Femur (tissue), 1 donor: ENCODE data around the gene TOR1B.
A peak's percentile ranks its signal among the peaks of the same experiment; 100 is the strongest.

Experiments used
- DNase-seq: peaks from one replicate; pipeline ENCODE4 v3.0.0-alpha.2; 2017

The TOR1B gene

DNA sequence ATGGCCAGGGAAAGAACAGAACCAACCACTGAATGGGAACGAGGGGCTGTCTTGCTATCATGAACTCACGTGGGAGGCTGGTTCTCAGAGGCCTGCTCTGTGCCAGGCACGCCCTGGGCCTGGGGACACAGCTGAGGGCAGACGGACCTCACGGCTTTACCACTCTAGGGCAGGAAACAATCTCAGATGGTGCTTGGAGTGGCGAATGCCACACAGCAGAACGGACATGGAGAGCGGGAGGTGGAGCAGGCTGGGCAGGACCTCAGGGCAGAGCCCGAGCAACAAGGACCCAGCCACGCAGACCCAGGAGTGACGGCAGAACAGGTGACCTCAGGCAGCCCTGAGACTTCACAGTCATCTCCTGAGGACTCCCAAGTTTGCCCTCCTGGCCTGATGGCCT is 12.3 kb downstream of the TOR1B start:
- no peak for DNase-seq

- DNase-seq, result peak; percentile 37
Measured at GRCh38 chr9:129816501-129817435, 13.8 kb downstream of the TOR1B start.

GRCh38 chr9:129822898-129823541 is 20.0 kb downstream of the TOR1B start:
- DNase-seq, result no peak

GRCh38 chr9:129823542-129823934 is 20.6 kb downstream of the TOR1B start:
- peak; percentile 37 for DNase-seq

DNA sequence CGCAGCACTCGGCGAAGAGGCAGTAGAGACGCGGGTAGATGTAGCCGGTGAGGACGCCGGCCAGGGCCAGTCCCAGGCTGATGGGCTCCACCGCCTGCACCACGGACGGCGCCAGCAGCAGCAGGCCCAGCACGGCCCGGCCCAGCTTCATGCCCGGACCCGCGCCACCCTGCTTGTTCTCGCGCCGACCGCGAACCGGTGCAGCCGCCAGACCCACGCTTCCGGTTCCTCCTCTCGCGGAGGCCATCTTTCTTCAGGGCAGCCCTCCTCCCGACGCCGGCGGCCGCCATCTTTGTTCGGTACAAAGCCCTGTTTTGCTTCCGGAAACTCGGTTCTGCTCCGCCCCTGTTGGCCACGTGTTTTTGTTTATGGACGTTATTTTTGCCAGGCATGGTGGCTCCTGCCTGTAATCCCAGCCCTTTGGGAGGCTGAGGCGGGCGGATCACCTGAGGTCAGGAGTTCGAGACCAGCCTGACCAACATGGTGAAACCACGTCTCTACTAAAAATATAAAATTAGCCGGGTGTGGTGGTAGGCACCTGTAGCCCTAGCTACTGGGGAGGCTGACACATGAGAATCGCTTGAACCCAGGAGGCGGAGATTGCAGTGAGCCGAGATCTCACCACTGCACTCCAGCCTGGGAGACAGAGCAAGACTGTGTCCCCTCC is 21.1 kb downstream of the TOR1B start, which contains the start of gene TOR1A:
Gene TOR1A, minus strand, starts transcription at position 202 of the 667 bp plus-strand sequence. Its CDS starts 51 bp downstream, at position 151.
- DNase-seq, result peak; percentile 96

DNA sequence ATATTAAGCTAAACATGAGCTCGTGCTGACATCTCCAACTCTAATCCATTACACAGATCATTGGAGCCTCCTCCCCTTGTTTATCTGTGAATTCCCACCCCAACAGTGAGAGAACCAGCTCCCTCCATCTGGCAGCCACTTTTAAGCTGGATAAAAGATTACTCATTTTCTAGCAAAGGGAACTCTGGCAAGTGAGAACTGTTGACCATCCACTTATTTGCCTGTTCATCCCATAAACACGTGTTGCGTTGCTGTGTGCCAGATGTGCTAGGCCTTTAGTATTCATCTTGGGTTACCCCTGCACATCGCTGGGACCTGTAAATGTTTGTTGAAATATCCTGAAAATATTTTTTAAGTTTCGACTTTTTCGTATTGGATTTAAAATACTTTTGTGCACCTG is 23.4 kb downstream of the TOR1B start:
- no peak for DNase-seq

DNA sequence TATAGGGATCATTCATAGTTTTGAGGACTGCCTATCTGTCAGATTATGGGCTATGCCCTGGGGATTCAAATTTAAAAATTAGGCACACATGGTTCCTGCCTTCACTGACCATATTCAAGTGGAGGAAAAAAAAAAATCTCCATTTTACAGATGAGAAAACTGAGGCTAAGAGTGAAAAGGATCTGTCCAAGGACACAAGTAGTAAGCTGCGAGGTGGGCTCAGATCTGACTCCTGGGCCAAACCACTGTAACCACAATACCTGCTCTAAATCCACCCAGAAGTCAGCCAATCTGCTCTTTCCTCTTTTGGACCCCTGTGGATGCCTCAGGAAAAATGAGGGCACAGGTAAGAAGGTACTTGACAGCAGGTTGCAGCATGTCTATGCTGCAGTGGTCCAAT is 23.8 kb downstream of the TOR1B start:
- no peak for DNase-seq

DNA sequence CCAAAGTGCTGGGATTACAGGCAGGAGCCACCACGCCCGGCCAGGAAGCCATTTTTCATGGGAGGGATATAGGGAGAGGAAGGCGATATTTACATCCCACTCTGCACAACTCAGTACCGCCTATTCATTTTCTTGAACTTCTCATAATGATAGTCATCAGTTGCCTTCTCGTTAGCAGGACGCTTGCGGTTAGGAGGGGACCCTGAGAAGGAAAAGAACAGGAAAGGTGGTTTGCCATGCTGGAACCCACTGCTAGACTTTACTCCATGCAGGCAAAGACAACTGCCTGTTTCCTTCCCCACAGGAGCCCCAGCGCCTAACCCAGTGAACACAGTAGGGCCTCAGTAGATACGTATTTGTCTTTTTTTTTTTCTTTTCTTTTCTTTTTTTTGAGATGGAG is 25.1 kb downstream of the TOR1B start:
- no peak for DNase-seq

DNA sequence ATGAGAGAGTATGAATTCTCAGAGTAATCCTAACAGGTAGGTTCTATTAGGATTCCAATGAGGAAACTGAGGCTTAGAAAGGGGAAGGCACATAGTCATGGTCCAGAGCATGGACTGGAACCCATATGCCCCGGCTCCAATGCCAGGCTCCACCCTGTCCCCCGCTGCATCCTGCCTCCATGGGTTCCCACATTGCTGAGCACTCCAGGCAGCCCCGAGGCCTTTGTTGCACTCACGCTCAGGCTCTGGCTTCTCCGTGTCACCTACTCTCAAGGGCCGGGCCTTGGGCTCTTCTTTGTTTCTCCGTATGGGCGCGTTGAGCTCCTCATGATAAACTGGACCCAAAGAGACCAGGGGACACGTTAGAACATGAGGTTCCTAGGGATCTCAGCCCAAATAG is 26.0 kb downstream of the TOR1B start:
- no peak for DNase-seq

DNA sequence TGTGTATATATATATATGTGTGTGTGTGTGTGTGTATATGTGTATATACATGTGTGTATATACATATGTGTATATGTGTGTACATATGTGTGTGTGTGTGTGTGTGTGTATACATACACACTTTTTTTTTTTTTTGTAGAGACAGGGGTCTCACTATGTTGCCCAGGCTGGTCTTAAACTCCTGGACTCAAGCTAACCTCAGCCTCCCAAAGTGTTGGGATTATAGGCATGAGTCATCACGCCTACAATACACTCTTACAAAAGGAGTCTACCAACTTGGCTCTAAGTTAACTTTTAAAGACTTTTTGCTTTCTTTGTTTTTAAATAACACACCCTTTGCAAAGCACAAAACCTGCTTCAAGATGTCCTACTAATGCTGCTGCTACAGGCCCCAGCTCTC is 30.0 kb downstream of the TOR1B start:
- no peak for DNase-seq

DNA sequence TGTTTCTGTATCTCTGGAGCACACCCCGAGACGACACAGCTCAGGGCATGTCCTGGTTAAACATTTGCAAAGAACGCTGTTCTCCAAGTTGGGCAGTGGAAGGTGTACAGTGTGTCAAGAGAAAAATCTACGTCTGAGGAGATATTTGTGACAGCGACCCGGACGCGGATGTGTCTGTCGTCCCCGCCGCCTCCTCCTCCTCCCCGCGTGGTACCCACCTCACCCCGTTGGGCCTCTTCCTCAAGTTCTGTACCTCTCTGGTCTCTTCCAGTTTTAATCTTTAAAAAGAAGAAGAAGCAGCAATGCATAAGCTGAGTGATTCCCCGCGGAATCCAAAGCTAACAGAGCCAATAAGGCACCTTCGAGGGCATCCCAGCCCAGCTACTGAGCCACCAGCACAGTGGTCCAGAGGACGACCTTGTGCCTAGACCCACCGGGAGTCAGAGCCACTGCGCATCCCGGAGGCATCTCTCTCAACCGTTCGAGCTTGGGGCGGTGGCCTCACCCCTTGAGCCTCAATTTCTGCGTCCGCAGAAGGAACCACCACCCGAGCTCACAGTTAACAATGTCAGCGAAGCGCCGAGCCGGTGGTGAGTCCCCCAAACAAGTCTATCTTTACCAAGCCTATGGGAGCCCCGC is 31.6 kb downstream of the TOR1B start:
- no peak for DNase-seq

DNA sequence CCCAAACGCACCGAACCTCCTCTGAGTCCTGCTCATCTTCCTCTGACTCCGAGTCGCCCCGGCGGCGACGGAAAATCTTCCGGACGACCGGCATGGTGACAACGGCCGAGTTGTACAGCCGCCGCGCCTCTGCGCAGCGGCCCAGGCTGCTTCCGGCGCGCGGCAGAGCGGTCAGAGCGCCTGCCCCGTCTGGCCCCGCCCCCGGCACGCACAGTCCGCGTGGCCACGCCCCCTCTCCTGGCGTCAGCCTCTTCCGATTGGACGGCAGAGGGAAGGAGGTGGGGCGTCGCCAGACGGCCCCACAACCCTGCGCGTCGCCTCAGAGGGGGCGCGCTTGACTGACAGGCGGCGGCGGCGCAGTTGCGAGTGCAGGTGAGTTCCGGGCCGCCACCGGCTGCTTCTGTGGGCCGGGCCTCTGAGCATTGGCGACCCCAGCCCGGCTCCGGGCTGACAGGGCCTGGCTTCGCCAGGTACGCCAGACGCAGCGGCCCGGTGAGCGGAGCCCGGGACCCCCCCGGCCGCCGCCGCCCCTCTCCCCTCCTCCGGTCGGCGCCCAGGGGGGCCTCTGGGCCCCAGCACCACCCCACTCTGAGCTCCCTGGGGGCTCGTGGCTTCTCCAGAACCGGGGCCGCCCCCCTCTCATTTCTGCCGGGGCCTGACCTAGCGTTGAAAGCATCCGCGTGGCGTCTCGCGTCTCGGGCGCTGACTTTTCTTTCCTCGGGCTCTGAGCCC is 32.3 kb downstream of the TOR1B start, which contains the start of the genes C9orf78 and USP20:
Gene C9orf78, minus strand, starts transcription at position 148 of the 732 bp plus-strand sequence. Its CDS starts 54 bp downstream, at position 94.
Gene USP20, plus strand, starts transcription at position 331 of the 732 bp plus-strand sequence. CDS start 17,098 bp downstream, outside the sequence.
- DNase-seq, result peak; percentile 97

DNA sequence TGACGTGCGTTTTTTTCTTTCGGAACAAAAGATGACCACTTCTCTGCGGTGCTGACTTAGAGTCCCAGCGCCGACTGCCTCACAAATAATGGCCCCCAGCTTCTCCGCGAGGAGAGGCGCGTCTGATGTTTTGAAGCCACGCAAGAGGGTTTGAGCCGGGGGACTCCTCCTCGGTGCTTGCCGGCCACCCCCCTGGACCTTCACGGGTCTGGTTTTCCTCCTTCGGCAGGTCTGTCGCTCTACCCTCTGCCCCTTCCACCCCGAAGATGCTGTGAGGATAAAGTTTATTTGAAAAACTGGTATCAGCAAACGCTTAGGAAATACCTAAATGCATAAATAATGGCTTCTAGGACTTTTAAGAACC is 32.9 kb downstream of the TOR1B start:
- DNase-seq, result no peak

- peak; percentile 47 for DNase-seq
Measured at GRCh38 chr9:129836311-129837007, 33.5 kb downstream of the TOR1B start.

DNA sequence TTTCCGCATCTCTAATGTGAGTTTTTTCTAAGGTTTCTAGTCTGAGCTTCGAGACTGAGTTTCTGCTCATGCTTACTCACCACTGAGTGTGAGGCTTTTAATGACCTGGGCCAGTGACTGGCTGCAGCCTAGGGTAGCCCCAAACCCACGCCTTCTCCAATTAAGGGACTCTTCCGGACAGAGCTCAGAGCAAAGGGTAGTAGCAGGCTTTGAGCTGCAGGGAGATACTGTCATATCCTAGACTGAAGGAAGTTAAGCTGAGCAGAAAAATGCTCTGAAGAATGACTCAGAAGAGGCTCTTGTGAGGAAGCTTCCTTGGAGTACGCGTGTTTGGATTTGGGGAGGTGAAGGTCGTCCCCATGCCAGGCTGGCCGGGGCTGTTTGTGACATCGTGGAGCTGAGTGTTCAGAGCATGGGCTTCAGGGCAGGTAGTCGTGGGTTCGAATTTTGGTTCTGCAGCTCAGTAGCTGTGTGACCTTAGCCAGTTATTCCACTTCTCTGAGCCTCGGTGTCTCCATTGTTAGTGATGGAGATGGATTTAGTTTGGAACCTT is 35.8 kb downstream of the TOR1B start:
- DNase-seq, result no peak

GRCh38 chr9:129839324-129840023 is 36.5 kb downstream of the TOR1B start:
- no peak for DNase-seq

DNA sequence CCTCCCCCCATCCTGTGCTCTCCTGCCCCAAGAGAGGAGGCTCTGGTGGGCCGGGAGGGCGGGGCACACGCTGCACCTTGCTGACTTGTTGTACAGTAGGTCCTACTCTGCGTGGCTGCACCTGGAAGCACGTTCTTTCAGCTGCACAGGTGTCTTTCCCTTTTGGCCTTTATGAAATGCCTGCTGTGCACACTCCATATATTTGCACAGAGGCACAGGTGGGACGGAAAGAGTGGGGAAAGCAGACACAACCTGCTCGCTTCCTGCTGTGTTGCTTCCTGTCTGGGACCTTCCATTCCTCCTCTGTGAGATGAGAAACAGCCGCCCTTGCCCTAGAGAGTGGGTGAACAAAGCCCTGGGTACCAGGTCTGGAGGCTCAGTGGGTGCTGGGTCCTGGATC is 37.0 kb downstream of the TOR1B start:
- DNase-seq, result no peak

DNA sequence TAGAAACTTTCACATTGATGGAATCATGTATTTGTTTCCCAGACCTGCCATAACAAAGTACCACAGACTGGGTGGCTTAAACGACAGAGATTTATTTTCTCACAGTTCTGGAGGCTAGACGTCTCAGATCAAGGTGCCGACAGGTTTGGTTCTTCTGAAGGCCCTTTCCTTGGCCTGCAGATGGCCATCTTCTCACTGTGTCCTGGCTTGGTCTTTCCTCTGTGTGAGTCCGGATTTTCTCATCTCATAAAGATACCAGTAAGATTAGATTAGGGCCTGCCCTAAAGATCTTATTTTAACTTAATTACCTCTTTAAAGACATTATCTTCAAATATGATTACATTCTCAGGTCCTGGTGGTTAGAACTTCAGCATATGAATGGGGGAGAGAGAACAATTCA is 38.1 kb downstream of the TOR1B start:
- no peak for DNase-seq

- DNase-seq, result no peak
Measured at GRCh38 chr9:129845373-129845772, 42.4 kb downstream of the TOR1B start.

DNA sequence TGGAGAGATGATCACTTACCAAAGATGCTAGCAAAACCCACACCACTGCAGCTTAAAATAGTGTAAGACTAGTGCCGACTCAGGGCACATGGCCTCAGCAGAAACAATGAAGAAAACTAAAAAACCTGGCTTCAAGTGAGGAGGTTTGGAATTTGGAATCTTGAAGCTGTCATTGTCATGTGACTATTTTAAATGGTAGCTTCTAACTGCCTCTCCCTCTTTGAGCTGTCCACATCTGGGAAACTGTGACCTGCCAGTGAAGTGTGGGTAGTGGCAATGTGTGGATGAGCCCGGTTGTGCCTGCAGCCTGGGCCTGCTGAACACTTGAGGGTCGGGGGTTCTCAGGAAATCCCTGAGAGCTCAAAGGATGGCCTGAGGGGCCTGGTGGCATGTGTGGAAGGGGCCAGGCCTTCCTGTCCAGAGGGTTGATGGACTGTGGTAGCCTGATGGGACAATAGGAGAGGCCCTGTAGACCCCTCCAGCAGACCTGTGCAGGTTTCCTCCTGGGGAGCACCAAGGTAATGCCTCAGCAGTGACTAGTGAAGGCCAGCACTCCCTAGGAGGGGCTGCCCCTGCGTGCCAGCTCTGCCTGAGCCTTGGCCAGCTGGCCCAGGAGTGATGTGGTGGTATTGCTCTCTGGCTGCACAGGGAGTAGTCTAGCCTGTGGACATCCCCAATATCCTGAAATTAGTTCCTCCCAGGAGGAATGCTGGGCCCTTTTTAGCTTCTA is 45.9 kb downstream of the TOR1B start:
- DNase-seq, result no peak
